Kidney (tissue), 14 donors: ENCODE results near the gene CDK5RAP3. TPM values are rescaled to one million over a fixed set of nuclear protein-coding genes. Genes with fewer than 3 reads are reported as not detected.
A peak's percentile ranks its signal among the peaks of the same experiment; 100 is the strongest.

ENCODE experiments used
- DNase-seq, 5 donors: peaks; one replicate each; pipeline ENCODE4 v3.0.0-alpha.2; 2013 to 2020
- FAIRE-seq: peaks from 2 replicates; lab custom pipeline; 2012; peaks lifted over from hg19 to GRCh38; lab: Jason Lieb, UNC
- H3K27ac ChIP-seq, 2 donors: one replicate each; pipeline ENCODE4 v1.7.0; 2013; ENCODE audit warnings: low read depth in 2 of 2, low read length in 2 of 2, inconsistent platforms in 1 of 2
- H3K27me3 ChIP-seq: one replicate; pipeline ENCODE4 v1.7.1; 2013; ENCODE audit warnings: low read length, inconsistent platforms; ENCODE audit not compliant: control insufficient read depth, insufficient read depth
- H3K36me3 ChIP-seq, 3 donors: one replicate each; pipeline versions ENCODE4 v1.7.0 to v1.7.1; 2013; ENCODE audit warnings: low read length in 3 of 3, control low read depth in 1 of 3, inconsistent platforms in 1 of 3; ENCODE audit not compliant: insufficient read depth in 3 of 3, control insufficient read depth in 2 of 3
- H3K4me1 ChIP-seq, 3 donors: one replicate each; pipeline versions ENCODE4 v1.7.0 to v1.7.1; 2013; ENCODE audit warnings: low read length in 3 of 3, inconsistent platforms in 1 of 3, low read depth in 1 of 3; ENCODE audit not compliant: control insufficient read depth in 2 of 3, insufficient read depth in 2 of 3
- H3K4me3 ChIP-seq, 3 donors: one replicate each; pipeline versions ENCODE4 v1.7.0 to v1.8.1; 2013; ENCODE audit warnings: low read length in 3 of 3, control low read depth in 1 of 3, inconsistent platforms in 1 of 3
- H3K9ac ChIP-seq, 3 donors: one replicate each; pipeline versions ENCODE4 v1.7.0 to v1.7.1; 2013; ENCODE audit warnings: low read length in 3 of 3, control low read depth in 1 of 3, inconsistent platforms in 1 of 3
- H3K9me3 ChIP-seq, 3 donors: one replicate each; pipeline versions ENCODE4 v1.7.0 to v1.7.1; 2013; ENCODE audit warnings: low read length in 3 of 3, control low read depth in 1 of 3, inconsistent platforms in 1 of 3; ENCODE audit not compliant: control insufficient read depth in 2 of 3, insufficient read depth in 1 of 3
- intact Hi-C: fragments of 100-400 bp; cut with DNase I; formaldehyde crosslinking; loops from one replicate; pipeline ENCODE4 v1.11.1; 2022
- polyA plus RNA-seq: library from polyadenylated mRNA; stranded (reverse); fragments of 350-450 nt; fragmentation: Illumina TruSeq; extraction: RNeasy Lipid Tissue Mini Kit (QIAGEN cat#74804); gene quantifications from one replicate; pipeline ENCODE4 v1.2.3, GENCODE V29; 2014; ENCODE audit warnings: low read depth, low replicate concordance; ENCODE audit not compliant: insufficient read depth
- total RNA-seq: library from RNA; stranded (reverse); fragmentation: NEBNext Ultra II Directional; extraction: Animal tissue kit (Norgen Biotek cat#: 25700); gene quantifications from one replicate; pipeline ENCODE4 v1.2.1, GENCODE V29; 2021
- TF ChIP-seq, protein P1 (sequence below): IDR thresholded peaks from 3 replicates; pipeline ENCODE4 v1.5.1; 2012; ENCODE audit warnings: mild to moderate bottlenecking, moderate library complexity, borderline replicate concordance; ENCODE audit not compliant: insufficient read depth; ENCODE audit errors: extremely low read depth
- donor health status: control.
- donor health status: control.
- donor health status: control.
- donor health status: control.
- donor health status: control.
- donor health status: DM: yes; HTN: yes; CAD: no.
- donor health status: Normal renal cell carcinoma (clear cell type).

The CDK5RAP3 gene
- total and polyA plus RNA-seq, 2 donors from 2014 or later: 140 to 208 TPM

GRCh38 chr17:47935961-47936360, 35.0 kb upstream of the CDK5RAP3 start:
- Histone ChIP-seq H3K9me3 (no peaks in the 10 kb centered on the region), H3K4me1 (peaks cover 0 to 4% (median 3%) of the 10 kb centered on the region in 3 donors), H3K27ac (no peak overlapping the region), H3K27me3 (no peaks in the 10 kb centered on the region), H3K9ac (no peak overlapping the region), H3K36me3 (no peaks in the 10 kb centered on the region), H3K4me3 (no peak overlapping the region)
- TF ChIP-seq, protein P1, sequence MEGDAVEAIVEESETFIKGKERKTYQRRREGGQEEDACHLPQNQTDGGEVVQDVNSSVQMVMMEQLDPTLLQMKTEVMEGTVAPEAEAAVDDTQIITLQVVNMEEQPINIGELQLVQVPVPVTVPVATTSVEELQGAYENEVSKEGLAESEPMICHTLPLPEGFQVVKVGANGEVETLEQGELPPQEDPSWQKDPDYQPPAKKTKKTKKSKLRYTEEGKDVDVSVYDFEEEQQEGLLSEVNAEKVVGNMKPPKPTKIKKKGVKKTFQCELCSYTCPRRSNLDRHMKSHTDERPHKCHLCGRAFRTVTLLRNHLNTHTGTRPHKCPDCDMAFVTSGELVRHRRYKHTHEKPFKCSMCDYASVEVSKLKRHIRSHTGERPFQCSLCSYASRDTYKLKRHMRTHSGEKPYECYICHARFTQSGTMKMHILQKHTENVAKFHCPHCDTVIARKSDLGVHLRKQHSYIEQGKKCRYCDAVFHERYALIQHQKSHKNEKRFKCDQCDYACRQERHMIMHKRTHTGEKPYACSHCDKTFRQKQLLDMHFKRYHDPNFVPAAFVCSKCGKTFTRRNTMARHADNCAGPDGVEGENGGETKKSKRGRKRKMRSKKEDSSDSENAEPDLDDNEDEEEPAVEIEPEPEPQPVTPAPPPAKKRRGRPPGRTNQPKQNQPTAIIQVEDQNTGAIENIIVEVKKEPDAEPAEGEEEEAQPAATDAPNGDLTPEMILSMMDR: no peak
- FAIRE-seq (no peak), DNase-seq (no peak)
- intact Hi-C loops: no loop called here

DNA sequence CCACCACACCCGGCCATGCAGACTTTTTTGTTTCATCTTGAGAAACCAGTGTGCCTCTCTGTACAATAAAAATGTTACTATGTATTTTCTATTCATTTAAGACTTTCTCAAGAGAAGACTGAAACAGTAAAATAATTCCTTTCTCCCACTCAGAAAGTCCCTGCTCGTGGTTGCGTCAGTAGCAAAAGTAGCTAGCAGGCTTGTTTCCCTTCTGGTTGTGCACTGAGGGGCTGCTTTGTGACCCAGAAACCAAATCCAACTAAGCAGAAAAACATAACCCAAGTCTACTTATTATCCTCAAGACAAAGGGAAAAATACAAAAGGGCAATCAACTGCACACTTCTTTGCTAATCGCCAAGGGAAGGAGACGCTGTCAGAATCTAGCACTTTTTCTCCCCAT, 33.0 kb upstream of the CDK5RAP3 start:
- no peaks in the 10 kb centered on the region for H3K36me3 ChIP-seq
- no peaks in the 10 kb centered on the region for H3K27me3 ChIP-seq
- TF ChIP-seq, protein P1: no peak
- H3K27ac ChIP-seq: no peak overlapping the region
- H3K9ac ChIP-seq: no peak overlapping the region
- intact Hi-C loops: no loop called here
- FAIRE-seq (no peak), DNase-seq (no peak)
- peaks cover 0 to 6% (median 4%) of the 10 kb centered on the region in 3 donors for H3K4me1 ChIP-seq
- no peaks in the 10 kb centered on the region for H3K9me3 ChIP-seq
- no peak overlapping the region for H3K4me3 ChIP-seq

DNA sequence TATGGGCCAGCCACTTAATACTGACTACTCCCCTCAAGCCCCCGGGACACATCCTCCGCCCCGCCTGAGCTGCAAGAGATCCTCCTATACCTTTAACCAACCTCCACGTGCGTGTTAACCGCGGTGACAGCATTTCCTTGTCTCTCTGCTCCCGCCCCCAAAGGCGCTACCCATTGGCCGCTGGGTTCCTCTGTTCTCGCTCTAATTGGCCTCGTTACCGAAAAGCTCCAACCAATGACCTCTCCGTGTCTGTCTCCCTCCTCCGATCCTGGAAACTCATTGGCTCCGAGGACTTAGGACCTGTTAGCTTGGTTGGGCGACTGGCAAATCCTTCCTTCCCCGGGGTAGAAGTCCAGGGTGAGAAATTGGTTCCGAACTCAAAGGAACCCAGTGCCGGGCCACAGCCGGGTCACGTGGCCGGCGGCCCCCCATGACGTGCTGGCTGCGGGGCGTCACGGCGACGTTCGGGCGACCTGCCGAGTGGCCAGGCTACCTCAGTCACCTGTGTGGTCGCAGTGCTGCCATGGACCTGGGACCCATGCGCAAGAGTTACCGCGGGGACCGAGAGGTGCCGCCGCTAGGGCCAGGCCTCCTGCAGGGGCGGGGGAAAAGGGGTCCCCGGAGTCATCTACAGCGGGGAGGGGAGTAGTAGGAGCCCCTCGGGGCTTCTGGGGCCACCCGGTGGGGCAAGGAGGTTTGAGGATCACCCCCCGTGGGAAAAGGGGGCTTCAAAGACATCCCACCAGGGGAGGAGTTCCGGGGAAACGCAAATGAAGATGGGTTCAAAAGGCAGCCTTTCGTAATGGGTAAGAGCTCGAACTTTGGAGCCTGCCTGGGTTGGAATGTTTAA, 29.4 kb upstream of the CDK5RAP3 start, which contains the start of gene PNPO:
PNPO (plus strand) TSS at position 326 of the 850 bp plus-strand sequence; CDS start at position 431, 105 bp downstream.
- peaks cover 0 to 27% (median 14%) of the 10 kb centered on the region in 3 donors for H3K4me1 ChIP-seq
- intact Hi-C loops: no loop called here

More for the DNA sequence above, 29.4 kb upstream of the CDK5RAP3 start, which contains the start of gene PNPO:
- peak within 1 kb of the TSS; percentile 69 to 92 (median 75) for H3K4me3 ChIP-seq
- TF ChIP-seq, protein P1: no peak
- H3K36me3 ChIP-seq: peaks cover 0 to 9% (median 3%) of the 10 kb centered on the region in 3 donors
- peak within 1 kb of the TSS; percentile 32 to 98 (median 81) for H3K9ac ChIP-seq
- H3K9me3 ChIP-seq: no peaks in the 10 kb centered on the region
- H3K27ac ChIP-seq: peak within 1 kb of the TSS; percentile 82 to 94
- no peaks in the 10 kb centered on the region for H3K27me3 ChIP-seq
- FAIRE-seq (peak; percentile 97), DNase-seq (peak; percentile 94 to 98 (median 97))
